ENCODE data around the gene PCLO. TPM values are rescaled to one million over a fixed set of nuclear protein-coding genes. Genes with fewer than 3 reads are reported as not detected.
A peak's percentile ranks its signal among the peaks of the same experiment; 100 is the strongest.

PCLO gene
- total and polyA plus RNA-seq, 2 of the 4 experiments (the other 2 are of a cell fraction), result under 0.01 to 0.05 TPM

DNA sequence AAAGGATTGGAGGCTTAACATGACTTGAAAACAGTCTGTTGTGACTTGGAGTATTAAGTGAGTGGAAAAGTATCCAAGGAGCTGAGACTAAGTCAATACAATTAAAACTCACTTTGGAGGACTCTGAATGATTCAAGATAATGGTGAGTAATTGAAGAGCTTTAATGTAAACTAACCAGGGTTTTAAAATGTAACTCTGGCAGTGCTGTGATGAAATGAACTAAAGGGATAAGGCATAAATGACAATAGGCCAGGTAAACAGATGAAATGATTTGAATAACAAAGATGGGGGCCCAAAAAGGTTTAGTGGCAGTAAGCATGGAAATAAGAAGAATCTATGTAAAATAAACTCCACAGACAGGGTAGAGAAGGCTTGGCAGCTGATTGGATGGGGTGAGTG lies 402.6 kb downstream of the PCLO start:
- no peak overlapping the region for H2AK5ac ChIP-seq (ENCODE audit: low read depth, low read length)
- H2BK120ac ChIP-seq (ENCODE audit: low read depth, low read length), result no peak overlapping the region
- H2AFZ ChIP-seq (replicated peaks; ENCODE audit: low read length, poor library complexity), result no peak overlapping the region
- no peak overlapping the region for H3K23ac ChIP-seq (ENCODE audit: low read depth, low read length)
- no TSS peak for BruUV-seq (replicated peaks)
- no peak overlapping the region for H3K56ac ChIP-seq (ENCODE audit: extremely low read depth, insufficient read depth, low read length)
- peaks cover 2% of the 10 kb centered on the region; the same call in 1 of the 2 replicates for H3K9me1 ChIP-seq (ENCODE audit: insufficient read depth, low read length)
- no peak overlapping the region for H3K27ac ChIP-seq (ENCODE audit: insufficient read depth, low read length)
- POLR2A ChIA-PET (ENCODE audit: unreplicated experiment), result no interaction called here
- in situ Hi-C loops (cut with MboI; ENCODE audit: low sequenced_read_pairs), result no loop called here
- TF ChIP-seq SMC3 (IDR thresholded peaks at IDR 0.05; ENCODE audit: low read depth, low read length) (no peak), FOS (IDR thresholded peaks at IDR 0.05; ENCODE audit: low read depth, low read length) (no peak), RAD21 (IDR thresholded peaks at IDR 0.05; ENCODE audit: low read length) (no peak), POLR2A (IDR thresholded peaks at IDR 0.05; ENCODE audit: low read depth, low read length) (no peak), CEBPB (IDR thresholded peaks at IDR 0.05; ENCODE audit: low read depth, low read length) (no peak), NFE2L2 (IDR thresholded peaks at IDR 0.05; ENCODE audit: low read depth, low read length) (no peak), CHD1 (IDR thresholded peaks at IDR 0.05; ENCODE audit: low read depth, low read length) (no peak), MAFK (IDR thresholded peaks at IDR 0.05; ENCODE audit: low read depth, low read length) (no peak), MAZ (IDR thresholded peaks at IDR 0.05; ENCODE audit: borderline replicate concordance, low read depth, low read length) (no peak), MXI1 (IDR thresholded peaks at IDR 0.05; ENCODE audit: borderline replicate concordance, low read depth, low read length) (no peak), RCOR1 (IDR thresholded peaks at IDR 0.05; ENCODE audit: insufficient replicate concordance, low read length) (no peak), BHLHE40 (IDR thresholded peaks at IDR 0.05; ENCODE audit: low read depth, low read length) (no peak)
- TF ChIP-seq, protein P1, sequence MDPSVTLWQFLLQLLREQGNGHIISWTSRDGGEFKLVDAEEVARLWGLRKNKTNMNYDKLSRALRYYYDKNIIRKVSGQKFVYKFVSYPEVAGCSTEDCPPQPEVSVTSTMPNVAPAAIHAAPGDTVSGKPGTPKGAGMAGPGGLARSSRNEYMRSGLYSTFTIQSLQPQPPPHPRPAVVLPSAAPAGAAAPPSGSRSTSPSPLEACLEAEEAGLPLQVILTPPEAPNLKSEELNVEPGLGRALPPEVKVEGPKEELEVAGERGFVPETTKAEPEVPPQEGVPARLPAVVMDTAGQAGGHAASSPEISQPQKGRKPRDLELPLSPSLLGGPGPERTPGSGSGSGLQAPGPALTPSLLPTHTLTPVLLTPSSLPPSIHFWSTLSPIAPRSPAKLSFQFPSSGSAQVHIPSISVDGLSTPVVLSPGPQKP (IDR thresholded peaks at IDR 0.05; ENCODE audit: borderline replicate concordance, low read depth, low read length), result no peak
- TF ChIP-seq, protein P2, sequence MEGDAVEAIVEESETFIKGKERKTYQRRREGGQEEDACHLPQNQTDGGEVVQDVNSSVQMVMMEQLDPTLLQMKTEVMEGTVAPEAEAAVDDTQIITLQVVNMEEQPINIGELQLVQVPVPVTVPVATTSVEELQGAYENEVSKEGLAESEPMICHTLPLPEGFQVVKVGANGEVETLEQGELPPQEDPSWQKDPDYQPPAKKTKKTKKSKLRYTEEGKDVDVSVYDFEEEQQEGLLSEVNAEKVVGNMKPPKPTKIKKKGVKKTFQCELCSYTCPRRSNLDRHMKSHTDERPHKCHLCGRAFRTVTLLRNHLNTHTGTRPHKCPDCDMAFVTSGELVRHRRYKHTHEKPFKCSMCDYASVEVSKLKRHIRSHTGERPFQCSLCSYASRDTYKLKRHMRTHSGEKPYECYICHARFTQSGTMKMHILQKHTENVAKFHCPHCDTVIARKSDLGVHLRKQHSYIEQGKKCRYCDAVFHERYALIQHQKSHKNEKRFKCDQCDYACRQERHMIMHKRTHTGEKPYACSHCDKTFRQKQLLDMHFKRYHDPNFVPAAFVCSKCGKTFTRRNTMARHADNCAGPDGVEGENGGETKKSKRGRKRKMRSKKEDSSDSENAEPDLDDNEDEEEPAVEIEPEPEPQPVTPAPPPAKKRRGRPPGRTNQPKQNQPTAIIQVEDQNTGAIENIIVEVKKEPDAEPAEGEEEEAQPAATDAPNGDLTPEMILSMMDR (conservative IDR thresholded peaks at IDR 0.05; ENCODE audit: low read depth, low read length), result no peak
- TF ChIP-seq, protein P3, sequence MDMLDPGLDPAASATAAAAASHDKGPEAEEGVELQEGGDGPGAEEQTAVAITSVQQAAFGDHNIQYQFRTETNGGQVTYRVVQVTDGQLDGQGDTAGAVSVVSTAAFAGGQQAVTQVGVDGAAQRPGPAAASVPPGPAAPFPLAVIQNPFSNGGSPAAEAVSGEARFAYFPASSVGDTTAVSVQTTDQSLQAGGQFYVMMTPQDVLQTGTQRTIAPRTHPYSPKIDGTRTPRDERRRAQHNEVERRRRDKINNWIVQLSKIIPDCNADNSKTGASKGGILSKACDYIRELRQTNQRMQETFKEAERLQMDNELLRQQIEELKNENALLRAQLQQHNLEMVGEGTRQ (IDR thresholded peaks at IDR 0.05; ENCODE audit: low read depth, low read length), result no peak
- no peaks in the 10 kb centered on the region for H4K20me1 ChIP-seq (ENCODE audit: insufficient read depth, low read length)
- H3K36me3 ChIP-seq (ENCODE audit: control insufficient read depth, insufficient read depth, low read length), result no peaks in the 10 kb centered on the region
- H2BK20ac ChIP-seq (ENCODE audit: low read depth, low read length), result 0 out of 2 replicates have a peak overlapping the region, but pooled peaks have one; percentile 52
- H3K79me1 ChIP-seq (ENCODE audit: low read depth in 1 of 2, low read length in 2 of 2), result no peaks in the 10 kb centered on the region
- no peak overlapping the region for H3K4me3 ChIP-seq (ENCODE audit: insufficient read depth, low read depth, low read length)
- H3K18ac ChIP-seq (ENCODE audit: low read depth, low read length), result no peak overlapping the region
- no peaks in the 10 kb centered on the region for H3K9me3 ChIP-seq (ENCODE audit: control insufficient read depth, insufficient read depth, low read length)
- H3K14ac ChIP-seq (replicated peaks; ENCODE audit: low read depth, low read length), result no peak overlapping the region
- H4K5ac ChIP-seq (ENCODE audit: low read depth, low read length), result no peak overlapping the region
- no peak overlapping the region for H4K91ac ChIP-seq (ENCODE audit: insufficient read depth, low read depth, low read length)
- no peak overlapping the region for H2BK15ac ChIP-seq (ENCODE audit: low read depth, low read length)
- ATAC-seq (ENCODE audit: low read depth) (peak; percentile 8; the same call in 1 of the 2 replicates), DNase-seq (peak; percentile 31)
- CTCF ChIA-PET, result no interaction called here
- no peak overlapping the region for H3K4me2 ChIP-seq (ENCODE audit: low read depth, low read length)
- dilution Hi-C loops (cut with HindIII; ENCODE audit: low sequenced_read_pairs, unreplicated experiment), result no loop called here
- peaks cover 4% of the 10 kb centered on the region; the same call in 1 of the 2 replicates for H3K4me1 ChIP-seq (ENCODE audit: control insufficient read depth, insufficient read depth, low read length)
- no peaks in the 10 kb centered on the region for H3K27me3 ChIP-seq (ENCODE audit: control insufficient read depth, insufficient read depth, low read length)
- H3K4ac ChIP-seq (ENCODE audit: low read depth, low read length), result no peak overlapping the region
- intact Hi-C loops (cut with micrococcal nuclease), result no loop called here
- H2BK5ac ChIP-seq (ENCODE audit: low read depth, low read length, poor library complexity, severe bottlenecking), result no peak overlapping the region
- H4K8ac ChIP-seq (ENCODE audit: low read depth in 2 of 2, low read length in 2 of 2), result no peak overlapping the region
- no peak overlapping the region for H3K9ac ChIP-seq (ENCODE audit: low read depth, low read length)
- H2AK9ac ChIP-seq (replicated peaks; ENCODE audit: low read depth, low read length, poor library complexity), result no peak overlapping the region
